Stimulated activated naive CD4-positive, alpha-beta T cell (primary cell): ENCODE data around the gene MOCS3.

ENCODE experiments used
- DNase-seq, 6 experiments: peaks; one replicate each; lab custom pipeline; 2025; lab: John Stamatoyannopoulos, UW

Gene MOCS3

DNA sequence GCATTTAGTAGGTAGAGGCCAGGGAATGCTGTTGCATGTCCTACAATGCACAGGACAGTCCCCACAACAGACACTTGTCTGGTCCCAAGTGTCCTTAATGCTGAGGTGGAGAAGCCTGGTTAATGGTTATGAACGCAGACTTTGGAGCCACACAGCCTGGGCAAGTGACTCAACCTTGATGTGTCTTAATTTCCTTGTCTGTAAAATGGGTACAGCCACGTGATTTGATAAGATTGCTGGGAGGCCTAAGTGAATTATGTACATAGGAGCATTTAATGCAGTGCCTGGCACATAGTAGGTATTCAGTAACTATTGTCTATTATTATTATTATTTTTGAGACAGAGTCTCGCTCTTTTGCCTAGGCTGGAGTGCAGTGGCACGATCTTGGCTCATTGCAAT, 52.9 kb downstream of the MOCS3 start:
- DNase-seq: no peak

- DNase-seq: no peak
These were observed 53.7 kb downstream of the MOCS3 start for GRCh38 chr20:51012357-51012756.
